ENCODE data around the gene MPP1.

DNA sequence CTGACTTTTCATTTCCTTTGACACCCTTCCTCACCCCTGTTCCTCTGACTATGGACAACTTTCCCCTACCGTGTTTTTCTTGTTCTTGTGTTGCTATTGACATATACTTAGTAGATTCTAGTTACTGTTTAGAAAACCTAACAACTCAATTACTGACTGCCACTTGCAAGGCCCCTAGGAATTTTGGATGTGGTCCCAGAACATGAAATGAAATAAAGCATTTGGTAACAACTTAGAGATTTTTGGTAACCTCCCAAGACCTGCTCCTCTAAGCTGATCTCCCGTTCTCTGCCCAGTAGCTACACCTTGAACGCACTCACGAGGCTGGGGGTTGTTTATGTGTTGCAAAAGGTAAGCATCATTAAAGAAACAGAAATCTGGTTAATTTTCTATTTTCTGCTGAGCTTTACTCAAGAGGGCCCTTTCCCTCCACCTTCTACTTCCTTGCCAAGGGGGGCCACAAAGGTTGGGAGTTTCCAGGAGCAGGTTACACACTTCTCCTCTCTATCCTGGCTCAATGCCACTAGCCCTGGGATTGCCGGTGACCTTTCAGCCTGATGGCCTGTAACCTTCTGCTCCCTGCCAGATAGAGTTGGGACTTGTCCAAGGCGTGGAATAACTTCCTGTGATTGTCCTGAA lies 74.9 kb downstream of the MPP1 start:
- TF ChIP-seq CTCF (conservative IDR thresholded peaks at IDR 0.05 in 1 of 2, IDR thresholded peaks at IDR 0.05 in 1 of 2; ENCODE audit: low read depth in 1 of 2, low read length in 2 of 2) (no peak), EZH2 (IDR thresholded peaks at IDR 0.05; ENCODE audit: low read length, missing control alignments) (no peak)

Measured in fibroblast of lung (primary cell).